AG04450 (cell line): ENCODE results near the gene CABLES2. TPM values are rescaled to one million over a fixed set of nuclear protein-coding genes. Genes with fewer than 3 reads are reported as not detected.

ENCODE experiments used
- CTCF ChIA-PET: fragments of 300-600, 350-600 bp; formaldehyde crosslinking; extraction: SDS; loops from one replicate; lab custom pipeline; 2022; ENCODE audit warnings: antibody characterized with exemption, inconsistent platforms; lab: Charles Lee
- POLR2A ChIA-PET: fragments of 350-600 bp; formaldehyde crosslinking; extraction: SDS; loops from one replicate; lab custom pipeline; 2021; ENCODE audit warnings: antibody characterized with exemption, inconsistent platforms; lab: Yijun Ruan, JAX
- DNase-seq: peaks from one replicate; pipeline ENCODE4 v3.0.0-alpha.2; 2011; ENCODE audit warnings: low read depth, low spot score
- H3K27ac ChIP-seq: one replicate; pipeline ENCODE4 v1.5.1; 2012; ENCODE audit warnings: low read depth, low read length, control low read depth
- H3K27me3 ChIP-seq: one replicate; pipeline ENCODE4 v1.6.0; 2012; ENCODE audit warnings: low read length; ENCODE audit not compliant: control insufficient read depth, insufficient read depth
- H3K4me3 ChIP-seq: 2 replicates; pipeline ENCODE4 v1.5.1; 2011; ENCODE audit warnings: mild to moderate bottlenecking, low read depth, low read length, control low read depth
- H3K9me3 ChIP-seq: 2 replicates; pipeline ENCODE4 v1.5.1; 2012; ENCODE audit warnings: low read length; ENCODE audit not compliant: control insufficient read depth, insufficient read depth
- CTCF ChIP-seq: IDR thresholded peaks from 2 replicates; pipeline ENCODE4 v1.5.1; 2011; ENCODE audit warnings: low read depth, low read length, control low read depth, inconsistent platforms
- polyA plus RNA-seq: library from polyadenylated mRNA; depleted of rRNA; stranded (reverse); fragments of >200 nt; gene quantifications from 2 replicates; pipeline ENCODE4 v1.2.3, GENCODE V29; 2011

CABLES2 gene
- polyA plus RNA-seq, 1 experiment, result 3.8 TPM

- no peak for DNase-seq
- CTCF ChIA-PET, result no interaction called here
- POLR2A ChIA-PET, result no interaction called here
- no peaks in the 10 kb centered on the region; the same call in 1 of the 2 replicates for H3K9me3 ChIP-seq
- no peak overlapping the region for H3K4me3 ChIP-seq
- peaks cover 7% of the 10 kb centered on the region for H3K27me3 ChIP-seq
- no peak overlapping the region for H3K27ac ChIP-seq
- TF ChIP-seq CTCF, result no peak
These were observed 6.9 kb upstream of the CABLES2 start for GRCh38 chr20:62413896-62414481.

DNA sequence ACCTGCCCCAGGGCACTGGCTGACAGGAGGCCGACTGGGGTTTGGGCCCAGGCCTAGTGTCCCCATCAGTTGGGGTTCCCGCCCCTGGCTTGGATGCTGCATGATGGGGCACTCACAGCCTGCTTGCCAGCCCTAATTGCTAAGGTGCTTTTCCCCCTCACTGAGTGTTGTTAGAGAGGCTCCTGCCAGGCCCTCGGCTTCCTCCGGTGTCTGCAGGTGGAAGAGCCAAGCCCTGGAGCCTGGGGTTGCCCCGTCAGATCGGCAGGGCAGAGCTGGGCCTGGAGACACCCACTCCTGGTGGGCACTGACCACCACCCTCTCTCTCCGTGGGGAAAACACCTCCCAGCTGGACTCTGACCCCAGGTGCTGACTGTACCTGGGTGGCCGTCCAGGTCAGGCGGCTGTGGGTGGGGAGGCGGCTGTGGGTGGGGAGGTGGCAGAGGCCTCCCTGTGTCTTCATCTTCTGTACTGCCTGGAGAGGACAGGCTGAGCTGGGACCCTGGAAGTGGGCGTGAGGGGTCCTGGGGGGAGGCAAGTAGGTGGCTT is 6.0 kb upstream of the CABLES2 start:
- POLR2A ChIA-PET, result interaction anchor here (0.6 kb wide), 1 partner anchor 26 kb away, joined by 5 read pairs; the partner anchor contains the start of gene RPS21
- no peak for TF ChIP-seq CTCF
- no peaks in the 10 kb centered on the region for H3K9me3 ChIP-seq
- peaks cover 12% of the 10 kb centered on the region for H3K27me3 ChIP-seq
- H3K27ac ChIP-seq, result no peak overlapping the region
- DNase-seq, result no peak
- no peak overlapping the region for H3K4me3 ChIP-seq
- CTCF ChIA-PET, result no interaction called here

- CTCF ChIA-PET, result interaction anchor here (0.5 kb wide), 1 partner anchor 811 kb away, joined by 3 read pairs; no protein-coding TSS in a partner anchor
- no peak overlapping the region for H3K4me3 ChIP-seq
- H3K9me3 ChIP-seq, result no peaks in the 10 kb centered on the region; the same call in 1 of the 2 replicates
- H3K27me3 ChIP-seq, result peaks cover 12% of the 10 kb centered on the region
- no peak for TF ChIP-seq CTCF
- no peak for DNase-seq
- POLR2A ChIA-PET, result interaction anchor here (0.6 kb wide), 1 partner anchor 26 kb away, joined by 5 read pairs; the partner anchor contains the start of gene RPS21
- no peak overlapping the region for H3K27ac ChIP-seq
These were observed 5.3 kb upstream of the CABLES2 start for GRCh38 chr20:62412194-62413024.

DNA sequence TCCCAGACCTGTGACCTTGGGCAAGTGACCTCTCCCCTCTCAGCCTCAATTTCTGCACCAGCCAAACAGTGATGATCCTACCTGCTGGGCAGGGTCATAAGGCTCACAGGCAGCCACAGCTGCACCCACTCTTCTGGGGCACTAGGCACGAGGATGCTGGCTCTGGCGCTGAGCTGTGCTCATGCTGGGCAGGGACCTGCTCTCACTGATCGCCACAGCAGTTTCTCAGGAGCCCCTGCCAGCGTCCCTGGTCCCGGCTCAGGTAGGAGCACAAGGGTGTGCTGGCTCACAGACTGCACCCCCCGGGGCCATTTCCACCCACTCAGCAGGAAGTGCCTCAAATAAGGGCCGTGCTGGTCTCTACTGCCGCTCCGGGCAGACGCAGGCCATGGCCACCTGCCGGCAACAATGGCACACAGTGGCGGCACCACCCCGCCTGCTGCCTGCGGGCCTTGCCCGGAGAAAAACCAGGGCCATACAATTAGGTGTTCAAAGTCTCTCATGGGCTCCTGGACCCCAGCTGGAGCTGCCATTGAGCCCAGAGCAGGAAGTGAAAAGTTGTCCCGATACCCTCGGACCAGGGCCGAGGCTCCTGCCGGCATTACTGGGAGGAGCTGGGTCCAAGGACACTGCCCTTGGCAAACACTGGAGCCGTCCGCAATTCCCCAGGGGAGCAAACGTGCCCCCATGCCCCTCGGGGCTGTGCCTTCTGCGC is 4.6 kb upstream of the CABLES2 start:
- ChIA-PET CTCF (interaction anchor here (0.5 kb wide), 1 partner anchor 812 kb away, joined by 3 read pairs; no protein-coding TSS in a partner anchor), POLR2A (no interaction called here)
- no peak overlapping the region for H3K27ac ChIP-seq
- H3K9me3 ChIP-seq, result no peaks in the 10 kb centered on the region; the same call in 1 of the 2 replicates
- TF ChIP-seq CTCF, result no peak
- DNase-seq, result no peak
- peaks cover 12% of the 10 kb centered on the region for H3K27me3 ChIP-seq
- H3K4me3 ChIP-seq, result no peak overlapping the region
